Ramos (cell line): ENCODE measurements around the gene EIF4EBP2.

Source experiments
- in situ Hi-C: fragments of 300-500 bp; cut with MboI; formaldehyde crosslinking; loops from one replicate; pipeline ENCODE4 v1.14.3; 2022; ENCODE audit warnings: low sequenced_read_pairs; ENCODE audit not compliant: unreplicated experiment

The EIF4EBP2 gene

GRCh38 chr10:70426823-70427222 lies 22.9 kb downstream of the EIF4EBP2 start:
- in situ Hi-C loops, result no loop called here

DNA sequence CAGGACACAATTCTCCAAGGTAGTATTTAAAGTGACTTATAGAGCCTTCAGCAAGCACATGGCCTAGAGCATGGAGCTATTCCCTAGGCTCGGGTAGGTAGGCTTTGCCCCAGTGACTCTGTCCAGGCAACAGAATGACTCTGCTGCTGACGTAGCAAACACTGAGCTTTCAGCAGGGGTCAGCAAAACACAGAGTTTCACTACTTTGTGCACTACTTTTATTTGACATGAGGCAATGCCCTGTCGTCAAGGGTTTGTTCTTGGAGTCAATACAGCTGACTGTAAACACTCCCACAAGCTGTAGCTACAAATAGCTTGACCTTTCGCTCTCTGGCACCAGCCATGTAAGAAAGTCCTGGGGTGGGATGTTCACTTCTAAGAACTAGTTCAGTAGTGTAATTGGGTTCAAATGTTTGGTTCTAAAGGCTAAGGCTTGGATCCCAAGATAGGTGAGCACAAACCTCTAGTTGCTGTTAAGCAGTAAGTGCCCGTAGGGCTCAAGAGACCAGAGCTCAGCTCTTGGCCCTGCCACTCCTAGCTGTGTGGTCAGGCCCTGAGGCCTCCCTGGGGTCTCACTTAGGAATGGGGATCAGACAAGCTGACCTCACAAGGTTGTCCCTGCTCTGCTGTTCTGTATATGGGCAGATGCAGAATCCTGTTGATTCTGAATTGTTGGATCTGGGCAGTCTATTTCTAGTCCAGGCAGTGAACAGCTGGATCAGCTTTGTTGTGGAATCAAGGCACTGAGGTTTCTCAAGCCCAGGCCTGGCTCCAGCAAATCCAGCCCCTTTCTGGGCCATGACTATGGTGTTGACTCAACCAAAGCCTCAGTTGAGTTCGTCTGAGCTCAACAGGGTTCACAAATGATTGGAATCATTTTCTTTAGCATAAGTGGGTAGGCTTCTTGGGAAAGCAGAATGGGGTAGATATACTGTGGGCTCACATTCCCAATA lies 26.8 kb downstream of the EIF4EBP2 start:
- in situ Hi-C loops, result no loop called here

DNA sequence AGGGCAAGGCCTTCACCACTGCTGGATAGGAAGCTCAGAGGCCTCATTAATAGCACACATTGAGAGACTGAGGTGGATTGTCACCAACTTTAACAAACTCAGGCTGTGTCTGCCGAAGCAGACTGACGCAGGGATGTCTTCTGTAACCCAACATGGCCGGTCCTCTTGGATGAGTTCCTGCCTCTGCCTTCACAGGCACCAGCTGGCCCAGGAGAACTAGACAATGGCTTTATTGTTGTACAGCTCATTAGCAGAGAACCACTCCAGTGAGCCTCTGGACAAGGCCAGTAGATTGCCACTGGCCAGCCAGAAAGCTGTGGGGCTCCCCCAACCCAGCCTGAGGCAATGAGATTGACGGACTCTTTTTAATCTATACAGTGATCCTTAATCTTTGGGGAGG lies 28.2 kb downstream of the EIF4EBP2 start:
- in situ Hi-C loops, result no loop called here

DNA sequence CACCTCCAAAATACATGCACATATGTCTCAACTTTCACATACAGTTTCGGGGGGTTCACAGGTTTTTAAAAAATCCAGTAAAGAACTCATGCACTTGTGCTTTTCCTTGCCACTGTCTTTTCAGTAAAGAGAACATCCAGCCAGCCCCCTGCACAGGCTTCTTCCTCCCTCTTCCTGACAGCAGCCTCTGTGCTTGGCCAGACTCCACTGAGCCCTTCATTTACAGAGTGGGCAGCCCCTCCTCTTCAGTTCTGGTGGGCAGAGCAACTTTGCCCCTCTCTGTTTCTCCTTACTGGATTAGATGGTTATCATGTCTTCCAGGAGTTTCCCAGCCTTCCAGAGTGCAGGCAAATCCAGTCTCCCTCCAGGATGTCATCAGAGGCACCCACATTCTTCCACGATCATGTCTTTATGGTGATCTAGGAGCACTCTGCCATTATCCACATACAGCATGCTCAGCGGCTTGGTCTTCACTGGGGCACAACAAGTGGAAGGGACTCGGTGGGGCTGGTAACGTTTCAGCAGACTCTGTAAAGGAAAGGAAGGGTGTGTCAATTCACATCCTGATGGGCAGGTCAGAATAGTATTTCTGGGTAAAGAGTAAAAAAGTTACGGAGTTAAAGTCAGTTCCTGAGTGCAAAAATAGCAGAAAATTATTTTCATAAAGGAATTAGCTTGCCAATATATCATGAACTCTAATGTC lies 28.8 kb downstream of the EIF4EBP2 start:
- in situ Hi-C loops, result no loop called here

DNA sequence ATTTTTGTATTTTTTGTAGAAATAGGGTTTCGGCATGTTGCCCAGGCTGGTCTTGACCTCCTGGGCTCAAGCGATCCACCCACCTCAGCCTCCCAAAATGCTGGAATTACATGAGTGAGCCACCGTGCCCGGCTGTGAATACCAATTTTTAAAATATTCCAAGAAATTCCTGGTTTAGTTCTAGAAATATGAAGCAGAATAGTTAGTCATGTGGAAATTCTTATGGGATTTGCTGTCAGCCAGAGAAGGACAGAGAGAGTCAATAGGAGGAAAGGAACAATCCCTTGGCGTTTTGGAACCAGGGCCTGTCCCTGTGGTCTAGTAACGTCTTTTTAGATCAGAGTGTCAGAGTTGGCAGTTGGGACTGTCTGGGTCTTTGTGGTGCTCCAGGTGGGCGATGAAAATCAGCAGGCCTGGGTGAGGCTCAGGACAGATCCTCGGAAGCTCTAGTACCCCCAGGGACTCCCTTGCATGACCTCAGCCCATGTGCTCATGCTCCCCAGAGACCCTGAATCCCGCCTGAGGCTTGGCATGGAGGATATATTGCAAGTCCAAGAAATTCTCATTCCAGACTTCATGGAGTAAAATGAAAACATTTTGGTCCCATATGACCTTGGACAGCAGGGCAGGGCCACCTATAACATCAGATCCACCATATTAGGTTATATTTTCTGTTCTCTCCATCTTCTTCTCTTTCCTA lies 29.8 kb downstream of the EIF4EBP2 start:
- in situ Hi-C loops, result no loop called here

- in situ Hi-C loops, result no loop called here
These were observed 31.5 kb downstream of the EIF4EBP2 start for GRCh38 chr10:70435241-70436085.

GRCh38 chr10:70437721-70438120 lies 33.8 kb downstream of the EIF4EBP2 start:
- in situ Hi-C loops, result no loop called here

GRCh38 chr10:70440296-70441160 lies 36.6 kb downstream of the EIF4EBP2 start:
- in situ Hi-C loops, result loop anchor here (10.0 kb wide), 1 partner anchor 444 kb away; the partner anchor contains the start of gene PCBD1

GRCh38 chr10:70441161-70441894 lies 37.4 kb downstream of the EIF4EBP2 start, which contains the start of gene NODAL:
TSS of gene NODAL (minus strand) at chr10:70441681. CDS start at chr10:70441667, 14 bp downstream.
- in situ Hi-C loops, result loop anchor here (10.0 kb wide), 1 partner anchor 443 kb away; the partner anchor contains the start of gene PCBD1

- in situ Hi-C loops, result loop anchor here (10.0 kb wide), 1 partner anchor 443 kb away; the partner anchor contains the start of gene PCBD1
These were observed 38.0 kb downstream of the EIF4EBP2 start for GRCh38 chr10:70441895-70442309.

DNA sequence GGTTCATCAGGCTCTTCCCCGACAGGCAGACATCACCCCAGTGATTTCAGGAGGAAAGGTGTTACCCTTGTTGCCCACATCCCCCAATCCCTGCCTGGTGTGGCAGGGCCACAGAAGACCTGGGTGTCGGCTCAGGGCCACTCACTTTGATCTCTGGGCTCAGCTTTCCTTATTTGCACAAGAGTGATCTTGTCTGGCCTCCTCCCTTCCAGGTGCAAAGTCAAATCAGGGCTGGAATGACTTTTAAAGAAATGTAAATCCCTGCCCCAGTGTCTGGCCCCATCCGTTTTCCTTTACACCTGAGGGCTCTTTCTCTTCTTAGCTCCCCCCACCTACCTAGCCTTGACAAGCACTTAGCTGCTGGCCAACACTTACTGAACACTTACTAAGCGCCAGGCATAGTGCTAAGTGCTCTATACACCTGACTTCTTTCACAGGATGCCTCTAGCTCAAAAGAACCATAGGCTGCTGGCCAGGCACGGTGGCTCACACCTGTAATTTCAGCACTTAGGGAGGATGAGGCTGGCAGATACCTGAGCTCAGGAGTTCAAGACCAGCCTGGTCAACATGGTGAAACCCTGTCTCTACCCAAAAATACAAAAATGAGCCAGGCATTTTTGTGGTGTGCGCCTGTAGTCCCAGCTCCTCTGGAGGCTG lies 38.5 kb downstream of the EIF4EBP2 start:
- in situ Hi-C loops, result loop anchor here (10.0 kb wide), 1 partner anchor 442 kb away; the partner anchor contains the start of gene PCBD1

DNA sequence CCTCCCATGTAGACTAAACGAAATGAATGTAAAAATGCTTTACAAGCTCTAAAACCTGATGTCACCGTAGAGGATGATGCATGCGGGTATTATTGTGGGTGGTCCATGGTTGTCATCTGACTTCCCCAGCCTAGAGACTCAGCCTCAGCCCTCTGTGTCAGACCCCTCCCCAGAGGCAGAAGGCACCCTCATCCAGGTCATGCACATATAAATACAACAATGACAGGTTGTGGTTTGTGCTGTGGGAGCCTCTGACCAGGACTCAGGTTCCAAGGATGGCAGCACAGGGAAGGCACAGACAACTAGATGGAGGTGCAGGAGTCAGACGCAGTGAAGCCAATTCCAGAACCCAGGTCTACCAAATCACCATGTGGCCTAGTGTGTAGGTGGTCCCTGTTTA lies 40.8 kb downstream of the EIF4EBP2 start:
- in situ Hi-C loops, result loop anchor here (10.0 kb wide), 1 partner anchor 440 kb away; the partner anchor contains the start of gene PCBD1

DNA sequence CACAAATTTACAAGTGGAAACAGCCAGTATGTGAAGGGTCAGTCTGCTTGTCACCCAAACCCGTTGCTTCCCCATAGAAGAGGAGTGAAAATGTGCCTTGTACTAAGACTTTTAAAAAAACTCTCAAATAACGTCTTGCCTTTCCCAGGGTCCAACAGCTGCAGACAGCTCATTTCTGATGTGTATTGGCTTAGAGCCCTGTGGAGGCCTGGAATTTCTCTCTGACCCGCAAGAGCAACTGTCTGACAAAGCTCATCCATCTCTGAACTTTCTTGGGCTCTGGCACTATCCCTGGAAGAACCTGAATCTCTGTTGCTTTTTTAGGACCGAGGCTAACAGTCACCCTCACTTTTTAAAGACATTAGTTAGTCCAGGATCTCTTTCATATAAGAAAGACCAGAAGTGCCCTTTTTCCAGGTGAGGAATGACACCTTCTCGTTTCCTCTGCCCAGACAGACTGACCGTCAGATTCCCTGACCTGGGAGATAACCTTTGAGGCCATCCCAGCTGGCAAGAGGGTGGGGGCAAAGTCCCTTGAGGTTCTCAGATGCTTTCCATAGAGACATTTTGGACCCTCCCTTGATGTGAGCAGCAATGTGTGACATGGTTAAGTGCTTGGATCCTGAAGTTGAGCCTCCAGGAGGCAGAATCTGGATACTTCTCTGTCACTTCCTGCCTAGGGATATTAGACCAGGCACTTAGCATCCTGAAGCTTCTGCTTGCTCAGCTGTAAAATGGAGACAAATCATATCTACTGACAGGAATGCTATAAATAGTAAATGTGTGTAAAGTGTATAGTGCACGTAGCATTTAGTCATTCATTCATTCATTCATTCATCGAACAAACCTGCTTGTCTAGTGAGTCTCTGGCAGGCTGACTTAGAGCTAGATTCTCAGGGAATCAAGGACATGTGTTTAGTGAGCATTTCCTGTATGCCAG lies 42.0 kb downstream of the EIF4EBP2 start:
- in situ Hi-C loops, result loop anchor here (10.0 kb wide), 1 partner anchor 439 kb away; the partner anchor contains the start of gene PCBD1

DNA sequence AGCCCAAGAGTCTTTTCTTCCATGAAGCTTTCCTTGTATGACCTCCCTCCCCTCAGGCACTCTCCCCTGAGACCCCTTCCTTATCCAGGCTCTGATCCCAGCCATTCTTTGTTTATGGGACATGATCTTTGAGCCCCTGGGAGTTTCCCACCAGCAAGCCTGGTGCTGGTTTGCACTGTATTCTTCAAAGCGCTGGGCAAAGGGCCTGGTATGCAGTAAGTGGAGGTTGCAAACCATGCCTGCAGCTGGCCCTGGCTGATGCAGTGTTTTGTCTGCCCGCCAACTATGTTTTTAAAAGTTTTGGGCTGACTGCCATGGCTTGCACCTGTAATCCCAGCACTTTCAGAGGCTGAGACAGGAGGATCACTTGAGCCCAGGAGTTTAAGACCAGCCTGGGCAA lies 44.3 kb downstream of the EIF4EBP2 start:
- in situ Hi-C loops, result loop anchor here (10.0 kb wide), 1 partner anchor 437 kb away; the partner anchor contains the start of gene PCBD1

DNA sequence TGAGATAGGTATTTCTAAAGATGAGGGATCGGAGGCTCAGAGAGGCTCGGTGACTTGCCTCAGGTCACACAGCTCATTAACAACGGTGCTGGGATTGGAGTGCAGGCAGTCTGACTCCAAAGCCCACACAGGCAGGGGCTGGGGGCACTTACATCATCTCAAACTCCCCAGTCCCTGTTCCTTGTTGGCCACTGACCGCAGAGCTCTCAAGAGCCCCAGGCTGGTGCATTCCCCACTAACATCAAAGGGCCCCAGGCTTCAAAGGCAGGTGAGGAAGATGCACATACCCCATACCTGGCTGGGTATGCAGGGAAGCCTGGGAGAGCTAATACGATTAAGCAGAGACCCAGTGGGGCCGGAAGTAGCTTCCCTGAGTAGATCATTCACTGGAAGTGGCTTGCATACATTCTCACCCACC lies 51.3 kb downstream of the EIF4EBP2 start:
- in situ Hi-C loops, result no loop called here

- in situ Hi-C loops, result no loop called here
These were observed 52.2 kb downstream of the EIF4EBP2 start for GRCh38 chr10:70456164-70456563.
